K562 (cell line): Measurements from ENCODE around the gene KIT. TPM values are rescaled to one million over a fixed set of nuclear protein-coding genes. Genes with fewer than 3 reads are reported as not detected.

Experiments
- ATAC-seq: fragments of 200-7000 bp; cut with Tn5 transposase; 3 replicates; pipeline ENCODE4 v1.9.1; 2020; ENCODE audit warnings: moderate library complexity
- BruUV-seq: library from RNA; stranded (reverse); fragments of 400-500 nt; replicated peaks from 2 replicates; lab custom pipeline; 2021; lab: Mats Ljungman, UMichigan
- CTCF ChIA-PET: fragments of 300-600 bp; formaldehyde crosslinking; extraction: SDS; loops from one replicate; lab custom pipeline; 2021; ENCODE audit warnings: low intra/inter-chr PET ratio; lab: Yijun Ruan, JAX
- POLR2A ChIA-PET: fragments of 300-600, 350-650 bp; sonication (Branson Sonifier 250); formaldehyde crosslinking; extraction: SDS; loops from one replicate; lab custom pipeline; 2021; ENCODE audit warnings: antibody characterized with exemption, inconsistent platforms; lab: Yijun Ruan, JAX
- DNase-seq, 4 experiments: peaks; one replicate each; pipeline versions ENCODE4 v3.0.0 to v3.0.0-alpha.2; 2011 to 2018; ENCODE audit warnings: low spot score in 3 of 4, mixed read lengths in 3 of 4; ENCODE audit errors: extremely low read depth in 1 of 4
- FAIRE-seq: peaks from 2 replicates; lab custom pipeline; 2011; peaks lifted over from hg19 to GRCh38; lab: Jason Lieb, UNC
- H2AFZ ChIP-seq: 2 replicates; pipeline ENCODE4 v1.6.0; 2011; ENCODE audit warnings: low read depth, low read length, control low read depth, inconsistent platforms
- H3K27ac ChIP-seq: fragments of 200-600 bp; 3 replicates; pipeline ENCODE4 v1.8.0; 2011; ENCODE audit warnings: low read depth, mild to moderate bottlenecking, control low read depth, inconsistent platforms, low read length, moderate library complexity, mixed read lengths; ENCODE audit errors: extremely low read depth
- H3K27me3 ChIP-seq, 2 experiments: fragments of 300-600 bp in 1 of 2; 2 replicates in 1 of 2; 3 replicates in 1 of 2; pipeline versions ENCODE4 v1.6.0 to v1.8.0; 2011; ENCODE audit warnings: inconsistent platforms in 2 of 2, low read length in 2 of 2, mild to moderate bottlenecking in 1 of 2, mixed read lengths in 1 of 2, moderate library complexity in 1 of 2; ENCODE audit not compliant: control insufficient read depth in 2 of 2, insufficient read depth in 2 of 2
- H3K36me3 ChIP-seq: fragments of 300-600 bp; 3 replicates; pipeline ENCODE4 v1.8.0; 2011; ENCODE audit warnings: mild to moderate bottlenecking, low read length, inconsistent platforms; ENCODE audit not compliant: control insufficient read depth, insufficient read depth
- H3K4me1 ChIP-seq, 2 experiments: fragments of 200-600 bp in 1 of 2; replicated peaks in 1 of 2; 2 replicates in 1 of 2; 3 replicates in 1 of 2; pipeline versions ENCODE4 v1.5.1 to v1.8.0; 2011; ENCODE audit warnings: inconsistent platforms in 2 of 2, low read length in 2 of 2, mild to moderate bottlenecking in 1 of 2, mixed read lengths in 1 of 2, moderate library complexity in 1 of 2; ENCODE audit not compliant: control insufficient read depth in 2 of 2, insufficient read depth in 2 of 2
- H3K4me2 ChIP-seq: 2 replicates; pipeline ENCODE4 v1.6.1; 2011; ENCODE audit warnings: low read length, control low read depth, inconsistent platforms, mixed read lengths; ENCODE audit not compliant: insufficient read depth
- H3K4me3 ChIP-seq: fragments of 200-600 bp; sonication (generic), shearing (Covaris generic); 2 replicates; pipeline ENCODE4 v1.5.1; 2016; ENCODE audit warnings: control low read depth, inconsistent platforms
- H3K79me2 ChIP-seq: fragments of 200-600 bp; 3 replicates; pipeline ENCODE4 v1.8.0; 2011; ENCODE audit warnings: low read length, inconsistent platforms; ENCODE audit not compliant: control insufficient read depth, insufficient read depth
- H3K9ac ChIP-seq, 2 experiments: 2 replicates each; pipeline versions ENCODE4 v1.6.0 to v1.6.1; 2011; ENCODE audit warnings: low read depth in 2 of 2, low read length in 2 of 2, control low read depth in 1 of 2, inconsistent platforms in 1 of 2, mild to moderate bottlenecking in 1 of 2, mixed read lengths in 1 of 2; ENCODE audit not compliant: insufficient read depth in 1 of 2
- H3K9me1 ChIP-seq: one replicate; pipeline ENCODE4 v1.6.0; 2011; ENCODE audit warnings: inconsistent platforms, mild to moderate bottlenecking, low read length, moderate library complexity; ENCODE audit not compliant: control insufficient read depth, insufficient read depth
- H3K9me3 ChIP-seq: replicated peaks from 2 replicates; pipeline ENCODE4 v1.5.1; 2011; ENCODE audit warnings: low read depth, low read length, inconsistent platforms; ENCODE audit not compliant: control insufficient read depth, insufficient read depth
- H4K20me1 ChIP-seq: replicated peaks from 2 replicates; pipeline ENCODE4 v1.6.1; 2011; ENCODE audit warnings: low read length, inconsistent platforms, mixed read lengths; ENCODE audit not compliant: control insufficient read depth, insufficient read depth
- ASH1L ChIP-seq: fragments of 450-650 bp; IDR thresholded peaks from 2 replicates; pipeline ENCODE4 v1.6.1; 2018; ENCODE audit warnings: borderline replicate concordance, mild to moderate bottlenecking, low read depth; ENCODE audit not compliant: partially characterized antibody
- EZH2 ChIP-seq: IDR thresholded peaks from 2 replicates; pipeline ENCODE4 v1.6.1; 2012; ENCODE audit warnings: low read depth, mild to moderate bottlenecking, inconsistent platforms, low read length, borderline replicate concordance
- GABPA ChIP-seq: fragments of 200-800 bp; sonication (Bioruptor generic); conservative IDR thresholded peaks from 2 replicates; pipeline ENCODE4 v1.6.1; 2016; ENCODE audit warnings: low read depth, missing genetic modification characterization, missing compliant biosample characterization
- MCM2 ChIP-seq: fragments of 450-650 bp; IDR thresholded peaks from 2 replicates; pipeline ENCODE4 v1.6.1; 2017; ENCODE audit warnings: low read depth, mild to moderate bottlenecking
- RHOXF2B ChIP-seq: fragments of 250-450 bp; sonication (Bioruptor Pico); conservative IDR thresholded peaks from 2 replicates; pipeline ENCODE4 v1.5.1; 2021
- SRSF9 ChIP-seq: fragments of 200-400 bp; formaldehyde crosslinking; IDR thresholded peaks from 2 replicates; pipeline ENCODE4 v1.6.1; 2017; ENCODE audit warnings: low read depth, low read length, borderline replicate concordance
- ZFX ChIP-seq: sonication (generic); formaldehyde crosslinking; IDR thresholded peaks from 2 replicates; pipeline ENCODE4 v1.8.0; 2022; ENCODE audit warnings: mild to moderate bottlenecking, missing genetic modification reagents, moderate library complexity
- ZNF175 ChIP-seq: fragments of 200-800 bp; sonication (Bioruptor generic); IDR thresholded peaks from 2 replicates; pipeline ENCODE4 v1.6.1; 2016; ENCODE audit warnings: low read depth, mild to moderate bottlenecking, missing genetic modification characterization, missing compliant biosample characterization
- ZNF583 ChIP-seq: fragments of 250-450 bp; sonication (Bioruptor Pico); IDR thresholded peaks from 2 replicates; pipeline ENCODE4 v1.4.0; 2020
- WGBS: fragments of 100-300 bp; shearing (Covaris generic); methylation state at CpG from one replicate; pipeline ENCODE4 v1.1.6; 2016; ENCODE audit warnings: low coverage, mixed read lengths; ENCODE audit not compliant: insufficient coverage; ENCODE audit errors: missing lambda C conversion rate; 5-methylcytosine and 5-hydroxymethylcytosine counted together
- in situ Hi-C: fragments of 300-500 bp; cut with MboI; formaldehyde crosslinking; loops from 4 replicates; pipeline ENCODE4 v1.15.0; 2018; ENCODE audit warnings: inconsistent platforms, mixed read lengths
- intact Hi-C: fragments of 100-400 bp; cut with micrococcal nuclease; formaldehyde crosslinking; loops from 2 replicates; pipeline ENCODE4 v1.14.2; 2022
- polyA plus RNA-seq, 8 experiments: library from polyadenylated mRNA; depleted of rRNA in 4 of 8; stranded (reverse) in 5 of 8; unstranded in 3 of 8; fragments of >200 nt; fragmentation: Nextera tagmentation in 2 of 8; fragmentation: Illumina TruSeq in 1 of 8; extraction: Ambion mirVana in 2 of 8; extraction: Trizol in 1 of 8; gene quantifications; 2 replicates each; pipeline versions ENCODE4 v1.2.1 to v1.2.3, GENCODE V29; 2011 to 2014; ENCODE audit warnings: inconsistent platforms in 1 of 8, missing spikeins in 1 of 8
- total RNA-seq, 7 experiments: library from RNA; depleted of rRNA in 6 of 7; stranded (reverse); fragments of >200 nt in 6 of 7; fragmentation: Illumina TruSeq in 2 of 7; extraction: Trizol in 2 of 7; gene quantifications; 2 replicates each; pipeline versions ENCODE4 v1.2.1 to v1.2.3, GENCODE V29; 2011 to 2021; ENCODE audit warnings: low replicate concordance in 1 of 7
- TF ChIP-seq, protein P1 (sequence below): fragments of 250-450 bp; sonication (Bioruptor Pico); IDR thresholded peaks from 2 replicates; pipeline ENCODE4 v1.5.0; 2022; ENCODE audit warnings: mild to moderate bottlenecking
- TF ChIP-seq, protein P2 (sequence below): fragments of 450-650 bp; IDR thresholded peaks from 2 replicates; pipeline ENCODE4 v1.6.1; 2014; ENCODE audit warnings: low read depth, mild to moderate bottlenecking, moderate library complexity, borderline replicate concordance
- TF ChIP-seq, protein P3 (sequence below): fragments of 450-650 bp; IDR thresholded peaks from 2 replicates; pipeline ENCODE4 v1.7.0; 2016; ENCODE audit warnings: borderline replicate concordance

Gene KIT
- total and polyA plus RNA-seq, 9 of the 15 experiments (the other 6 are each of a cell fraction or from before 2014, with no cell fraction given), result 0.27 to 5.6 (median 0.57) TPM

DNA sequence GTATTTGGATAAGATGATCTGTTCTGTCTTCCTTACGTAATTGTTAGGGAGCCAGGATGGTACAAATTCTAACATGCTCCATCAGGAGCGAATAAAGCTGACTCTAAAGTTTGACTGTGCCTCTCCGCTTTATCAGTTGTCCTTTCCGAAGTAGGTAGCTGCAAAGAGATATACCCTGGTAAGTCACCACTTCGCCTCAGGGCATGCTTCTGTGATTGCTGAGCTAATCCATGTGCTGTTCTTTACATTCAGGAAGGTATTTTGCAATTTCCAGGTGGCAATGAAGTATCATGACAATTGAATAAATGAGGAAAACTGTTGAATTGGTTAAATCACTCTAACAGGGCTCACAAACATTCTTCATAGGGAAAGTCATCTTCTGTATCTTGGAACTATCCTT, 38.9 kb downstream of the KIT start:
- FAIRE-seq (no peak), ATAC-seq (no peak), DNase-seq (no peak)
- CTCF ChIA-PET, result no interaction called here
- Histone ChIP-seq H3K4me2 (no peak overlapping the region), H3K79me2 (no peaks in the 10 kb centered on the region), H3K4me1 (no peaks in the 10 kb centered on the region), H2AFZ (no peak overlapping the region), H3K9me3 (no peaks in the 10 kb centered on the region), H3K27ac (no peak overlapping the region), H3K9me1 (peaks cover 2% of the 10 kb centered on the region), H3K4me3 (no peak overlapping the region), H3K9ac (no peak overlapping the region), H3K36me3 (no peaks in the 10 kb centered on the region), H4K20me1 (no peaks in the 10 kb centered on the region), H3K27me3 (peaks cover 5 to 11% of the 10 kb centered on the region in 2 experiments; a peak in 3 of 5 replicates)
- intact Hi-C loops, result no loop called here
- POLR2A ChIA-PET, result no interaction called here
- no peak for TF ChIP-seq ZFX (CRISPR knock-in tag)
- TF ChIP-seq GABPA (tag), result no peak
- no peak for TF ChIP-seq ZNF583 (CRISPR knock-in tag)
- TF ChIP-seq ASH1L, result no peak
- no peak for TF ChIP-seq ZNF175
- BruUV-seq, result no TSS peak
- WGBS, result 13% methylated on average over 5 of the region's 5 CpGs
- in situ Hi-C loops, result loop anchor here (10.0 kb wide), 1 partner anchor 258 kb away; no protein-coding TSS in a partner anchor

DNA sequence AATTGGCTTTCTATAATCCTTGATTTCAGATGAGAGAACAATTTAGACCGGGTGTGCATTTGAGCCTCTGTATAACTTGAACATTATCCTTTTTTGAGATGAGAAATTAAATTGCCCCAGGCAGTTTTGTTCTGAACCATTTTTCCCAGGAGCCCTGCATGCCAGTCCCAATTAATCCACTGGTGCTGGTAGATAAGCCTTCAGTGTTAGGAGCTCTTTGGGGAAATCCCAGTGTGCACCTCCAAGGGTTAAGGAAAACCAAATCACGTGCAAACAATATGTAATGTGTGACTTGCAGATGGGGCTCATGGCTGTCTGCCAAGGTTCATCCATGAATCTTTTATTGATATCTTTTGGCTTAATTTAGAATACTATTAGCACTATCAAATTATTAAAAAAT, 43.2 kb downstream of the KIT start:
- Histone ChIP-seq H3K79me2 (no peaks in the 10 kb centered on the region), H3K4me3 (no peak overlapping the region), H3K9me1 (no peaks in the 10 kb centered on the region), H3K4me2 (no peak overlapping the region), H3K9me3 (no peaks in the 10 kb centered on the region), H3K27ac (no peak overlapping the region), H3K27me3 (peaks cover 2 to 7% of the 10 kb centered on the region in 2 experiments; a peak in 2 of 5 replicates), H4K20me1 (no peaks in the 10 kb centered on the region), H3K9ac (no peak overlapping the region), H3K4me1 (no peaks in the 10 kb centered on the region), H2AFZ (no peak overlapping the region), H3K36me3 (no peaks in the 10 kb centered on the region)
- POLR2A ChIA-PET, result no interaction called here
- intact Hi-C loops (no loop called here), in situ Hi-C loops (no loop called here)
- DNase-seq, result no peak
- CTCF ChIA-PET, result no interaction called here
- 0% methylated on average over 2 of the region's 2 CpGs for WGBS
- no peak for ATAC-seq
- FAIRE-seq, result no peak
- BruUV-seq, result no TSS peak
- TF ChIP-seq, protein P1, sequence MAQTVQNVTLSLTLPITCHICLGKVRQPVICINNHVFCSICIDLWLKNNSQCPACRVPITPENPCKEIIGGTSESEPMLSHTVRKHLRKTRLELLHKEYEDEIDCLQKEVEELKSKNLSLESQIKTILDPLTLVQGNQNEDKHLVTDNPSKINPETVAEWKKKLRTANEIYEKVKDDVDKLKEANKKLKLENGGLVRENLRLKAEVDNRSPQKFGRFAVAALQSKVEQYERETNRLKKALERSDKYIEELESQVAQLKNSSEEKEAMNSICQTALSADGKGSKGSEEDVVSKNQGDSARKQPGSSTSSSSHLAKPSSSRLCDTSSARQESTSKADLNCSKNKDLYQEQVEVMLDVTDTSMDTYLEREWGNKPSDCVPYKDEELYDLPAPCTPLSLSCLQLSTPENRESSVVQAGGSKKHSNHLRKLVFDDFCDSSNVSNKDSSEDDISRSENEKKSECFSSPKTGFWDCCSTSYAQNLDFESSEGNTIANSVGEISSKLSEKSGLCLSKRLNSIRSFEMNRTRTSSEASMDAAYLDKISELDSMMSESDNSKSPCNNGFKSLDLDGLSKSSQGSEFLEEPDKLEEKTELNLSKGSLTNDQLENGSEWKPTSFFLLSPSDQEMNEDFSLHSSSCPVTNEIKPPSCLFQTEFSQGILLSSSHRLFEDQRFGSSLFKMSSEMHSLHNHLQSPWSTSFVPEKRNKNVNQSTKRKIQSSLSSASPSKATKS, result no peak
- TF ChIP-seq RHOXF2B (CRISPR knock-in tag), result no peak
- TF ChIP-seq MCM2, result no peak
- TF ChIP-seq, protein P2, sequence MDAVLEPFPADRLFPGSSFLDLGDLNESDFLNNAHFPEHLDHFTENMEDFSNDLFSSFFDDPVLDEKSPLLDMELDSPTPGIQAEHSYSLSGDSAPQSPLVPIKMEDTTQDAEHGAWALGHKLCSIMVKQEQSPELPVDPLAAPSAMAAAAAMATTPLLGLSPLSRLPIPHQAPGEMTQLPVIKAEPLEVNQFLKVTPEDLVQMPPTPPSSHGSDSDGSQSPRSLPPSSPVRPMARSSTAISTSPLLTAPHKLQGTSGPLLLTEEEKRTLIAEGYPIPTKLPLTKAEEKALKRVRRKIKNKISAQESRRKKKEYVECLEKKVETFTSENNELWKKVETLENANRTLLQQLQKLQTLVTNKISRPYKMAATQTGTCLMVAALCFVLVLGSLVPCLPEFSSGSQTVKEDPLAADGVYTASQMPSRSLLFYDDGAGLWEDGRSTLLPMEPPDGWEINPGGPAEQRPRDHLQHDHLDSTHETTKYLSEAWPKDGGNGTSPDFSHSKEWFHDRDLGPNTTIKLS, result no peak
- no peak for TF ChIP-seq EZH2
- TF ChIP-seq, protein P3, sequence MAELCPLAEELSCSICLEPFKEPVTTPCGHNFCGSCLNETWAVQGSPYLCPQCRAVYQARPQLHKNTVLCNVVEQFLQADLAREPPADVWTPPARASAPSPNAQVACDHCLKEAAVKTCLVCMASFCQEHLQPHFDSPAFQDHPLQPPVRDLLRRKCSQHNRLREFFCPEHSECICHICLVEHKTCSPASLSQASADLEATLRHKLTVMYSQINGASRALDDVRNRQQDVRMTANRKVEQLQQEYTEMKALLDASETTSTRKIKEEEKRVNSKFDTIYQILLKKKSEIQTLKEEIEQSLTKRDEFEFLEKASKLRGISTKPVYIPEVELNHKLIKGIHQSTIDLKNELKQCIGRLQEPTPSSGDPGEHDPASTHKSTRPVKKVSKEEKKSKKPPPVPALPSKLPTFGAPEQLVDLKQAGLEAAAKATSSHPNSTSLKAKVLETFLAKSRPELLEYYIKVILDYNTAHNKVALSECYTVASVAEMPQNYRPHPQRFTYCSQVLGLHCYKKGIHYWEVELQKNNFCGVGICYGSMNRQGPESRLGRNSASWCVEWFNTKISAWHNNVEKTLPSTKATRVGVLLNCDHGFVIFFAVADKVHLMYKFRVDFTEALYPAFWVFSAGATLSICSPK, result no peak
- TF ChIP-seq SRSF9, result no peak
